SK-N-SH treated with all-trans-retinoic acid at 6 μM for 48 hours (cell line): ENCODE data around the gene ZNF281.

Source experiments
- CSDC2 ChIP-seq: fragments of 250-450 bp; sonication (Bioruptor Pico); IDR thresholded peaks from 2 replicates; pipeline ENCODE4 v1.5.0; 2020; ENCODE audit warnings: mild to moderate bottlenecking, moderate library complexity
- ZFP30 ChIP-seq: fragments of 450-650 bp; formaldehyde crosslinking; IDR thresholded peaks from 2 replicates; pipeline ENCODE4 v1.5.0; 2022; ENCODE audit warnings: mild to moderate bottlenecking, moderate library complexity
- ZNF565 ChIP-seq: fragments of 450-650 bp; formaldehyde crosslinking; conservative IDR thresholded peaks from 2 replicates; pipeline ENCODE4 v1.5.0; 2020; ENCODE audit warnings: low read depth, mild to moderate bottlenecking, moderate library complexity
- TF ChIP-seq, protein P1 (sequence below): fragments of 250-450 bp; sonication (Bioruptor Pico); IDR thresholded peaks from 2 replicates; pipeline ENCODE4 v1.8.0; 2021; ENCODE audit warnings: low read depth, mild to moderate bottlenecking, moderate library complexity, borderline replicate concordance

DNA sequence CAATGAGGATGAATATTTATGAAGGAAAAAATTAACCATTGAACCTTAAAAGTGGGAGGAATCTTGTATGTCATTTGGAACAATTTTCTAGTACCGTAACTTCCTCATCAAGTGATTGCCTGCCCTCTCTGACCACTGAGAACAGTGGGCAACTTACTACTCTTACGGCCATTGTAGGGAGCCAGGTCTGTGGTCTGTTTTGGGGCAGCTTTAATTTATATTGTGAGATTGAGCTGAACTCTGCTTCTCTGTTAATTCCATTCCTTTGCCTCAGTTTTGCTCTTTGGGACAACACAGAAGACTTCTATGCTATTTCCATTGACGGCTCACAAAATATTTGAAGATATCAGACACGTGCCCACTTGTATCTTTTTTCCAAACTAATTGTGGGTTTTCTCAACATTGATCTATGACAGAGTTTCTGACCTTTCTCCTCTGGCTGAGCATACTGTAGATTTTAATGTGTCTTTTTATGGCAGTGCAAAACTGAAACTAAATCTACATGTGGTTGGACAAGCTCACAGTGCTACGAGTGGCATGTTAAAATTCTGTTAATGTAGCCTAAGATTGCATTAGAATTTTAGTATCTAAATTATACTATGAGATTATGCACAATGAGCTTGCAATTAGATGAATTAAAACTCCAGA lies 27.8 kb upstream of the ZNF281 start:
- TF ChIP-seq, protein P1, sequence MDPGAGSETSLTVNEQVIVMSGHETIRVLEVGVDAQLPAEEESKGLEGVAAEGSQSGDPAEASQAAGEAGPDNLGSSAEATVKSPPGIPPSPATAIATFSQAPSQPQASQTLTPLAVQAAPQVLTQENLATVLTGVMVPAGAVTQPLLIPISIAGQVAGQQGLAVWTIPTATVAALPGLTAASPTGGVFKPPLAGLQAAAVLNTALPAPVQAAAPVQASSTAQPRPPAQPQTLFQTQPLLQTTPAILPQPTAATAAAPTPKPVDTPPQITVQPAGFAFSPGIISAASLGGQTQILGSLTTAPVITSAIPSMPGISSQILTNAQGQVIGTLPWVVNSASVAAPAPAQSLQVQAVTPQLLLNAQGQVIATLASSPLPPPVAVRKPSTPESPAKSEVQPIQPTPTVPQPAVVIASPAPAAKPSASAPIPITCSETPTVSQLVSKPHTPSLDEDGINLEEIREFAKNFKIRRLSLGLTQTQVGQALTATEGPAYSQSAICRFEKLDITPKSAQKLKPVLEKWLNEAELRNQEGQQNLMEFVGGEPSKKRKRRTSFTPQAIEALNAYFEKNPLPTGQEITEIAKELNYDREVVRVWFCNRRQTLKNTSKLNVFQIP (CRISPR knock-in tag), result no peak
- TF ChIP-seq ZFP30 (CRISPR knock-in tag) (no peak), ZNF565 (CRISPR knock-in tag) (no peak), CSDC2 (CRISPR knock-in tag) (no peak)
